Measurements from ENCODE around the gene TNFAIP8L2.

GRCh38 chr1:151164732-151165280, 8.4 kb downstream of the TNFAIP8L2 start:
- TF ChIP-seq CTCF (IDR thresholded peaks at IDR 0.05) = no peak
- TF ChIP-seq POLR2A (IDR thresholded peaks at IDR 0.05) = no peak
- TF ChIP-seq POLR2AphosphoS5 (IDR thresholded peaks at IDR 0.05) = peak in 1 of 3 donors; percentile 7

Data from breast epithelium (tissue), 3 donors.